ENCODE results near the gene TOB2. TPM values are rescaled to one million over a fixed set of nuclear protein-coding genes. Genes with fewer than 3 reads are reported as not detected.
"Not testable (repeated sequence)": the region's sequence is repeated elsewhere in the genome, so short reads cannot be mapped to it uniquely, and the experiment has no call there.

The TOB2 gene
- total and polyA plus RNA-seq, 7 donors = 13.2 to 38.2 (median 29.6) TPM

GRCh38 chr22:41407433-41407832 lies 39.2 kb downstream of the TOB2 start:
- Histone ChIP-seq H3K4me3 (no peak overlapping the region), H3K27ac (peak overlapping the region in 2 of 4 donors; percentile 3 to 13), H3K9me3 (no peaks in the 10 kb centered on the region), H3K27me3 (no peaks in the 10 kb centered on the region), H3K4me1 (peaks cover 0 to 52% (median 43%) of the 10 kb centered on the region in 4 donors), H3K36me3 (no peaks in the 10 kb centered on the region)
- DNase-seq = no peak
- intact Hi-C loops (cut with DNase I) = loop anchor here (10.0 kb wide), 1 partner anchor 187 kb away; no protein-coding TSS in a partner anchor
- TF ChIP-seq EP300 (IDR thresholded peaks at IDR 0.05) = no peak
- TF ChIP-seq, protein P1, sequence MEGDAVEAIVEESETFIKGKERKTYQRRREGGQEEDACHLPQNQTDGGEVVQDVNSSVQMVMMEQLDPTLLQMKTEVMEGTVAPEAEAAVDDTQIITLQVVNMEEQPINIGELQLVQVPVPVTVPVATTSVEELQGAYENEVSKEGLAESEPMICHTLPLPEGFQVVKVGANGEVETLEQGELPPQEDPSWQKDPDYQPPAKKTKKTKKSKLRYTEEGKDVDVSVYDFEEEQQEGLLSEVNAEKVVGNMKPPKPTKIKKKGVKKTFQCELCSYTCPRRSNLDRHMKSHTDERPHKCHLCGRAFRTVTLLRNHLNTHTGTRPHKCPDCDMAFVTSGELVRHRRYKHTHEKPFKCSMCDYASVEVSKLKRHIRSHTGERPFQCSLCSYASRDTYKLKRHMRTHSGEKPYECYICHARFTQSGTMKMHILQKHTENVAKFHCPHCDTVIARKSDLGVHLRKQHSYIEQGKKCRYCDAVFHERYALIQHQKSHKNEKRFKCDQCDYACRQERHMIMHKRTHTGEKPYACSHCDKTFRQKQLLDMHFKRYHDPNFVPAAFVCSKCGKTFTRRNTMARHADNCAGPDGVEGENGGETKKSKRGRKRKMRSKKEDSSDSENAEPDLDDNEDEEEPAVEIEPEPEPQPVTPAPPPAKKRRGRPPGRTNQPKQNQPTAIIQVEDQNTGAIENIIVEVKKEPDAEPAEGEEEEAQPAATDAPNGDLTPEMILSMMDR (IDR thresholded peaks at IDR 0.05) = no peak
- no peak for TF ChIP-seq POLR2AphosphoS5 (IDR thresholded peaks at IDR 0.05)
- TF ChIP-seq POLR2A (IDR thresholded peaks at IDR 0.05) = no peak
- 90 to 95% methylated on average over 3 of the region's 3 CpGs for WGBS, 2 donors

DNA sequence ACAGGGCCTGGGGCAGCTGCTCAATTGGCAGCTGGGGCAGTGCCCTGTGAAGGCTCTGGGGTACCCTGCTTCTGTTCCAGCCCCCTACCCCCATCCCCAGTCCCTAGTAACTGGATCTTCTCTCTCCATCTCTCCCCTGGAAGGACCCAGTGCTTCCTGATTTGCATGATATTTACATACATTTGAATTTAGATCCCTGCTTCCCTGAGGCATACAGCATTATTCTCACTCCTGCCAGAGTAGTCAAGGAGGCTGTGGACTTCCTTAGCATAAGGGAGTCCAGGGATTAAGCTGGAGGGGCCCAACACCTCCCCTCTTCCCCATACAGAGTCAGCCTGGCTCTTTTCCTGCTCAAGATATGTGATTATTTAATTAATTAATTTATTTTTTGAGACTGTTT lies 40.2 kb downstream of the TOB2 start:
- H3K27me3 ChIP-seq = no peaks in the 10 kb centered on the region
- H3K4me3 ChIP-seq = no peak overlapping the region
- no peaks in the 10 kb centered on the region for H3K36me3 ChIP-seq
- no peaks in the 10 kb centered on the region for H3K9me3 ChIP-seq
- intact Hi-C loops (cut with DNase I) = loop anchor here (10.0 kb wide), 1 partner anchor 188 kb away; no protein-coding TSS in a partner anchor
- TF ChIP-seq EP300 (IDR thresholded peaks at IDR 0.05) (no peak), POLR2A (IDR thresholded peaks at IDR 0.05) (no peak), POLR2AphosphoS5 (IDR thresholded peaks at IDR 0.05) (no peak)
- TF ChIP-seq, protein P1 (IDR thresholded peaks at IDR 0.05) = no peak
- DNase-seq = no peak
- peaks cover 0 to 51% (median 42%) of the 10 kb centered on the region in 4 donors for H3K4me1 ChIP-seq
- H3K27ac ChIP-seq = peak overlapping the region in 2 of 4 donors; percentile 17 to 25

DNA sequence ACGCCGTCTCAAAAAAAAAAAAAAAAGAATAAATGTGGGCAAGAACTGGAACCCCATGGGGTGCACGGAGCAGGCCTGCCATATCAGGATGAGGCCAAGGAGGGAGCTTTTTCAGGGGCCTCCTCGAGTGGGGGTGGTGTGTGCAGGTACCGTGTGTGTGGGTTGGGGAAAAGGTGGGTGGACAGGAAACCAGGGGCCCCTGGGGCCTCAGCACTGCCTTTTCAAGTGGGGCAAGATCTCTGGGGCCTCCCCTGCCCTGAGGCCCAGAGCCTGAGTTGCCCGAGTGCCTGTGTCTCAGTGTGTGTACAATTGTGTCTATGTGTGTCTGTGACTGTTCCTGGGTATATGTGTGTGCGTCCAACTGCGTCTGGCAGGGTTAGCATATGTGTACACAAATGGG lies 41.0 kb downstream of the TOB2 start:
- no peak for TF ChIP-seq POLR2A (IDR thresholded peaks at IDR 0.05)
- TF ChIP-seq, protein P1 (IDR thresholded peaks at IDR 0.05) = no peak
- TF ChIP-seq POLR2AphosphoS5 (IDR thresholded peaks at IDR 0.05) = no peak
- no peak for TF ChIP-seq EP300 (IDR thresholded peaks at IDR 0.05)
- Histone ChIP-seq H3K27me3 (no peaks in the 10 kb centered on the region), H3K36me3 (no peaks in the 10 kb centered on the region), H3K4me3 (no peak overlapping the region), H3K9me3 (no peaks in the 10 kb centered on the region), H3K4me1 (peaks cover 0 to 43% (median 34%) of the 10 kb centered on the region in 4 donors), H3K27ac (peak overlapping the region in 1 of 4 donors; percentile 23)
- no peak for DNase-seq
- WGBS, 2 donors = 68 to 88% methylated on average over 8 of the region's 8 CpGs
- intact Hi-C loops (cut with DNase I) = loop anchor here (10.0 kb wide), 1 partner anchor 189 kb away; no protein-coding TSS in a partner anchor

DNA sequence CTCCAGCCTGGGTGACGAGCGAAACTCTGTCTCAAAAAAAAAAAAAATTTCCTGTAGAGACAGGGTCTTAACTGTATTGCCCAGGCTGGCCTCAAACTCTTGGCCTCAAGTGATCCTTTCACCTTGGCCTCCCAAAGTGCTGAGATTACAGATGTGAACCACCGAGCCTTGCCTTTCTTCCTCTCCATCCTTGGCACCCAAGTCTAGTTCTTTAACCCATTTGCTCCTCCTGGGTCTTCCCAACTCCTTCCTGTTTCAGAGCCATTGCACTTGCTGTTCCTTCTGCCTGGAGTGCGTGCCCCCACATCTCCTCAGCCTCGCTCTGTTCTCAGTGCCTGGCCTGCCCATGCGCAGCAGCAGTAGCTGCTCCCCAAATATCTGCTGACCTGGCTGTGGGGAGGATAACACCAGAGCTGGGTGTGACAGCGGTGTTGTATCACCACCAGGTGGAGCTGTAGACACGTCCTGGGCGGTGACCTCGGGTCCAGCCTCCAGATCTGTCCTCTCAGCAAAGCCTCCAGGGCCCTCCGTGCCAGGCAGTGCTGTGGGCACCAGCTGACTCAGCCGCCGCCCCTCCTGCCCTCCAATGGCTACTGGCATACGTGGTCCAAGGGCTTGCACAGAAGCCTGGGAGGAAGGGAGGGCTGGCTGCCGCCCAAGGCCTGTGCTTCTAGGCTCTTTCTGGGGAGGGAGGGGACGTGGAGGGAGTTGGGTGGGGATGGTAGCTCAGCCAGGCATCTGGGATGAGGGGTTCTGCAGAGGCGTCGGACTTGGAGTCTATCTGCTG lies 42.9 kb downstream of the TOB2 start:
- DNase-seq = peak; percentile 99
- peak; percentile 67 to 82 (median 76) for TF ChIP-seq POLR2AphosphoS5 (IDR thresholded peaks at IDR 0.05)
- TF ChIP-seq, protein P1 (IDR thresholded peaks at IDR 0.05) = peak; percentile 92 to 99 (median 98)
- TF ChIP-seq POLR2A (IDR thresholded peaks at IDR 0.05) = no peak
- peak in 2 of 4 donors; percentile 68 to 89 for TF ChIP-seq EP300 (IDR thresholded peaks at IDR 0.05)
- Histone ChIP-seq H3K4me3 (no peak overlapping the region), H3K36me3 (peaks cover 0 to 12% (median under 1%) of the 10 kb centered on the region in 4 donors), H3K27ac (peak overlapping the region; percentile 58 to 73 (median 70)), H3K9me3 (no peaks in the 10 kb centered on the region), H3K4me1 (peaks cover 0 to 30% (median 22%) of the 10 kb centered on the region in 4 donors), H3K27me3 (no peaks in the 10 kb centered on the region)
- intact Hi-C loops (cut with DNase I) = loop anchor here (2.0 to 10.0 kb wide), 4 partner anchors 21 to 191 kb away; partner anchors contain the start of gene TOB2
- 15 to 21% methylated on average over 18 of the region's 18 CpGs for WGBS, 2 donors

- peaks cover 0 to 30% (median 22%) of the 10 kb centered on the region in 4 donors for H3K4me1 ChIP-seq
- peaks cover 0 to 20% (median 6%) of the 10 kb centered on the region in 4 donors for H3K36me3 ChIP-seq
- peak overlapping the region; percentile 31 to 73 (median 70) for H3K27ac ChIP-seq
- 90 to 93% methylated on average over 14 of the region's 14 CpGs for WGBS, 2 donors
- not testable (repeated sequence) for H3K4me3 ChIP-seq, DNase-seq, H3K27me3 ChIP-seq, H3K9me3 ChIP-seq
- intact Hi-C loops (cut with DNase I) = loop anchor here (2.0 to 10.0 kb wide), 4 partner anchors 20 to 192 kb away; partner anchors contain the start of gene TOB2
Observed at GRCh38 chr22:41402851-41403250, 43.8 kb downstream of the TOB2 start.
